ENCODE results near the gene CCNY.

The CCNY gene

DNA sequence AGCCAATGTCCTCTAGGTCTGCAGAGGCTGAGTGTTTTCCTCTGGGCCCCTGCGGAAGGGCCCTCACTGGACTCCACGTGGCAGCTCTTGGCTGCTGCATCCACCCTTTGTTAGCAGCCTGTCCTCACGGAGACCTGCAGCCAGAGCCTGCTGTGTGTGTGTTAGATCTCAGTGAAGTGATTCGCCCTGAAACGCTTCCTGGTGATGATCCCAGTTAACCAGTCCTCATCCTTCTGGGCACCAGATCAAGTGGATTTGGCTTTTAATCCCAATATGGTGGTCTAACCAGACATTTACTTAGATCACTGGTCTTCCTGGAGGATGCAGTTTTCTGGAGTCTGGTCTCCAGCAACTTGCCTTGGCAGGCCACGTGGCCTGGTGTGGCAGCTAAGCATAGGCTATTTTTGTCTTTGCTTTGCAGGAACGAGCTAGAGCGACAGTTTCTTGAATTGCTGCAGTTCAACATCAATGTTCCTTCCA, 229.3 kb downstream of the CCNY start:
- in situ Hi-C loops (cut with HindIII; ENCODE audit: low pct_ligation_motif_present, low sequenced_read_pairs), result no loop called here
- DNase-seq, result peak; percentile 24
- Histone ChIP-seq H3K27ac (peak overlapping the region; percentile 75), H3K4me3 (ENCODE audit: low read depth, low read length) (no peak overlapping the region), H3K36me3 (replicated peaks) (peaks cover 8% of the 10 kb centered on the region), H3K27me3 (replicated peaks) (no peaks in the 10 kb centered on the region)
- TF ChIP-seq, protein P1, sequence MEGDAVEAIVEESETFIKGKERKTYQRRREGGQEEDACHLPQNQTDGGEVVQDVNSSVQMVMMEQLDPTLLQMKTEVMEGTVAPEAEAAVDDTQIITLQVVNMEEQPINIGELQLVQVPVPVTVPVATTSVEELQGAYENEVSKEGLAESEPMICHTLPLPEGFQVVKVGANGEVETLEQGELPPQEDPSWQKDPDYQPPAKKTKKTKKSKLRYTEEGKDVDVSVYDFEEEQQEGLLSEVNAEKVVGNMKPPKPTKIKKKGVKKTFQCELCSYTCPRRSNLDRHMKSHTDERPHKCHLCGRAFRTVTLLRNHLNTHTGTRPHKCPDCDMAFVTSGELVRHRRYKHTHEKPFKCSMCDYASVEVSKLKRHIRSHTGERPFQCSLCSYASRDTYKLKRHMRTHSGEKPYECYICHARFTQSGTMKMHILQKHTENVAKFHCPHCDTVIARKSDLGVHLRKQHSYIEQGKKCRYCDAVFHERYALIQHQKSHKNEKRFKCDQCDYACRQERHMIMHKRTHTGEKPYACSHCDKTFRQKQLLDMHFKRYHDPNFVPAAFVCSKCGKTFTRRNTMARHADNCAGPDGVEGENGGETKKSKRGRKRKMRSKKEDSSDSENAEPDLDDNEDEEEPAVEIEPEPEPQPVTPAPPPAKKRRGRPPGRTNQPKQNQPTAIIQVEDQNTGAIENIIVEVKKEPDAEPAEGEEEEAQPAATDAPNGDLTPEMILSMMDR (IDR thresholded peaks at IDR 0.05; ENCODE audit: low read depth, low read length, missing control alignments), result no peak

DNA sequence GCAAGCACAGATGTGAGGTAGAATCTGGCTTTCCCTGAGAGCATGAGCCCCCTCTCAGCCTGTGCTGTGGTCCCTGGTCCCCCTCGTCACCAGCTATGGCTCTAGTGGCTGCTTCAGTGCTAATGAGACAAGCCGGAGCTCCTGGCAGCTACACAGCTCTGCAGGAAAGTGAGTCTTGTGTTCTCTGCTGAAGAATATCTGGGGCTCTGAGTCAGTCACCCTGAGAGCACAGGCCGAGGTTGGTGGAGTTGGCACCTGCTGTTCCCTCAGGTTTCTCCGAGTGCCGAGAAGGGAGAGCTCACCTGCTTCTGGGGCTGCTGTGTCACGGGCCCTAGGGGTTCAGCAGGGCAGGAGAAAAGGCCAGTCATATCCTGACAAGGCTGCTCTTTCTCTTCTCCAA, 231.6 kb downstream of the CCNY start:
- no peak overlapping the region for H3K4me3 ChIP-seq (ENCODE audit: low read depth, low read length)
- H3K27ac ChIP-seq, result no peak overlapping the region
- peaks cover 8% of the 10 kb centered on the region for H3K36me3 ChIP-seq (replicated peaks)
- TF ChIP-seq, protein P1 (IDR thresholded peaks at IDR 0.05; ENCODE audit: low read depth, low read length, missing control alignments), result no peak
- no peak for DNase-seq
- in situ Hi-C loops (cut with HindIII; ENCODE audit: low pct_ligation_motif_present, low sequenced_read_pairs), result no loop called here
- H3K27me3 ChIP-seq (replicated peaks), result no peaks in the 10 kb centered on the region

DNA sequence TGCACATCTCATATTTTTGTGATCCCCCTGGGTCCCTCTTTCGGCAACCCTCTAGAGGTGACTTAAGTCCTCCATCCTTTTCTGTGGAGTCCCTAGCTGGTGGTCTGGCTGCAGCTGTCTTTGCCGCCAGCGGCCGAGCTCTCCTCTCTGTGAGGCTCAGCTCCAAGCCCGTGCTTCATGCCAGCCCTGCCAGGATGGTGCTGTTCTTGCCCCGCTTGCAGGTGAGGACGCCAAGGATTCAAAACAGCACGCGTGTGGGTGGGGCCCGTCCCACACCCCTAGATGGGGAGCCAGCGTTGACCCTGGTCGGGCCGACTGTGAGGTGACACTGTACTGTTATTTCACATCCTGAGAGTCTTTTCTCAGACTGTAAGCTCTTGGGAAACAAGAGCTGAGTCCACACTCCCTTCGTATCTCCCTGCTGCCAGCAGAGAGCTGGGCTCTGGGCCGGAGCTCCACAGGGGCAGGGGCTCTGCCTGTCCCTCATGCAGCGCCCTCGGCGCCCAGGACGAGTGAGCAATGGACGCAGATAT, 232.2 kb downstream of the CCNY start:
- TF ChIP-seq, protein P1 (IDR thresholded peaks at IDR 0.05; ENCODE audit: low read depth, low read length, missing control alignments), result no peak
- Histone ChIP-seq H3K36me3 (replicated peaks) (peaks cover 8% of the 10 kb centered on the region), H3K27ac (no peak overlapping the region), H3K4me3 (ENCODE audit: low read depth, low read length) (no peak overlapping the region), H3K27me3 (replicated peaks) (no peaks in the 10 kb centered on the region)
- DNase-seq, result no peak
- in situ Hi-C loops (cut with HindIII; ENCODE audit: low pct_ligation_motif_present, low sequenced_read_pairs), result no loop called here

DNA sequence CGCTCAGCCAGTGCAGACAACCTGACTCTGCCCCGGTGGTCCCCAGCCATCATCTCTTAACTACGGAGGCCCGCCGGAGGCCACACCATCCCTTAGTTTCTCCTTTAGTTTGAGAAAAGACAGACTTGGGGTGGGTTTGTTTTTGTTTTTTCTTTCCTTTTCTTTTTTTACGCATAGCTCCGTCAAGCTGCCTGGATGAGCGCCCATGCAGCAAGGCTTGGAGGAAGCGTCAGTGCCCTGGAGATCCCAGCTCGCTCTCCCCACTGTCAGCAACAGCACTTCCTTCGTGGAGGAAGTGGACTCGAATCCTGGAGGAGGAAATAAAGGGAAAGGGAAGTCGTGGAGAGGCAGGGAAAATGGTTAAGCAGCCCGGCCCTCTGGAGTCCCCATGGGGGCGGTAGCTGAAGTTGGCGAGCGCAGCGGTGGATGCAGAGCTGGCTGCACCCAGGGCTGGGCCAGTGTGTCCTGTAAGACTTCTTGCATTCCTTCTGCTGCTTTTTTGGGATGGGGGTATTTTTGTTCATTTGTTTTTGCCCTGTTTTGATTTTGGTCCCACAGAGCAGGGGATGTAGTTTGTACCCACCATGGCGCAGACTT, 232.9 kb downstream of the CCNY start:
- Histone ChIP-seq H3K4me3 (ENCODE audit: low read depth, low read length) (no peak overlapping the region), H3K27me3 (replicated peaks) (no peaks in the 10 kb centered on the region), H3K27ac (no peak overlapping the region), H3K36me3 (replicated peaks) (peaks cover 8% of the 10 kb centered on the region)
- TF ChIP-seq, protein P1 (IDR thresholded peaks at IDR 0.05; ENCODE audit: low read depth, low read length, missing control alignments), result no peak
- in situ Hi-C loops (cut with HindIII; ENCODE audit: low pct_ligation_motif_present, low sequenced_read_pairs), result no loop called here
- no peak for DNase-seq

DNA sequence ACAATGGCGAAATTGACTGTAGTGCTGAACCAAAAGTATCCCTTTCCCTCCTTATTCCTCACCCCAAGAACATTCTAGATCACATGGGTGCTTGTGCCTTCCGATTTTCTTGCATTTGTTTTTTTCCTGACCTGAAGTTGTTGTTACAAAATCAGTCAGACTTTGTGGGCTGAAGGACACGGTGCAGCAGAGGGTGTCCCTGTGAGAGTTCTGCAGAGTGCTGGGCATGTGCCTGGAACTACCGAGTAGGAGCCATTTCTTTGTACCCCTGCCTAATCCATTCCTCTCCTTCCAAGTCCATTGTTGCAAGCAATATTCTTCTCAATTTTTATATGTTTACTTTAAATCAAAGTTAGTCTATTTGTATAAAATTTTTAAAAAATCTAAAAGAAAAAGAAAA, 233.5 kb downstream of the CCNY start:
- Histone ChIP-seq H3K4me3 (ENCODE audit: low read depth, low read length) (no peak overlapping the region), H3K27me3 (replicated peaks) (no peaks in the 10 kb centered on the region), H3K36me3 (replicated peaks) (peaks cover 8% of the 10 kb centered on the region), H3K27ac (peak overlapping the region; percentile 4)
- TF ChIP-seq, protein P1 (IDR thresholded peaks at IDR 0.05; ENCODE audit: low read depth, low read length, missing control alignments), result no peak
- no peak for DNase-seq
- in situ Hi-C loops (cut with HindIII; ENCODE audit: low pct_ligation_motif_present, low sequenced_read_pairs), result no loop called here

DNA sequence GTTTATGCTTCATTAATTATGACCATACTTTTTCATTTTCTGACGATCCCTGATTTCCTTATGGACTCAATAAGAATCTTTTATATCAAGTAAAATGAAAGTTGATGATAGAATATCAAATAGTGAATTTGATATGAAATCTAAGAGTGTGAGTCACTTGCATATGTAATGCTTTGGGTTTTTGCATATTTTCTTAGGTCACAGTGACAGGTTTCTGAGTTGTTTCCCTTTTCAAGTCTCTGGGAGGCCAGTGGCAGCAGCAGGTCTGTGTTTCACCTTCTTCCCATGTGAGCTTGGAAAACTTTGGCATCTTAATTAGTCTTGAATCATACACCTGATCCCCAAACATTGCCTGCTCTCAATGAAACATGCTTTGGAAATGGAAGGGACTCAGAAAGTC, 234.1 kb downstream of the CCNY start:
- Histone ChIP-seq H3K27ac (no peak overlapping the region), H3K36me3 (replicated peaks) (peaks cover 8% of the 10 kb centered on the region), H3K27me3 (replicated peaks) (no peaks in the 10 kb centered on the region), H3K4me3 (ENCODE audit: low read depth, low read length) (no peak overlapping the region)
- TF ChIP-seq, protein P1 (IDR thresholded peaks at IDR 0.05; ENCODE audit: low read depth, low read length, missing control alignments), result no peak
- DNase-seq, result no peak
- in situ Hi-C loops (cut with HindIII; ENCODE audit: low pct_ligation_motif_present, low sequenced_read_pairs), result no loop called here

Data from brain microvascular endothelial cell (primary cell).